ENCODE measurements around the gene SPEG.

The SPEG gene

GRCh38 chr2:219547621-219548020, 113.0 kb downstream of the SPEG start:
- no peak for DNase-seq (ENCODE audit: low read depth in 2 of 2)

All from stimulated activated CD8-positive, alpha-beta memory T cell treated with anti-CD3 and anti-CD28 coated beads, Interleukin-2, amount 100 ng/mL, for 48 hours (primary cell).